D721Med (cell line): ENCODE measurements around the gene HSD17B10.
A peak's percentile ranks its signal among the peaks of the same experiment; 100 is the strongest.

Source experiments
- DNase-seq: peaks from one replicate; pipeline ENCODE4 v3.0.0; 2011; ENCODE audit warnings: low spot score; ENCODE audit not compliant: insufficient read length
- FAIRE-seq: peaks from 2 replicates; lab custom pipeline; 2011; peaks lifted over from hg19 to GRCh38; lab: Jason Lieb, UNC
- TF ChIP-seq, protein P1 (sequence below): IDR thresholded peaks from 2 replicates; pipeline ENCODE4 v1.5.1; 2012; ENCODE audit warnings: mild to moderate bottlenecking, control low read depth; ENCODE audit not compliant: insufficient read depth; ENCODE audit errors: missing control alignments

HSD17B10 gene

GRCh38 chrX:53433651-53434639, at the start of gene HSD17B10:
HSD17B10 (minus strand) TSS chrX:53434370; CDS start chrX:53434345, 25 bp downstream.
- TF ChIP-seq, protein P1, sequence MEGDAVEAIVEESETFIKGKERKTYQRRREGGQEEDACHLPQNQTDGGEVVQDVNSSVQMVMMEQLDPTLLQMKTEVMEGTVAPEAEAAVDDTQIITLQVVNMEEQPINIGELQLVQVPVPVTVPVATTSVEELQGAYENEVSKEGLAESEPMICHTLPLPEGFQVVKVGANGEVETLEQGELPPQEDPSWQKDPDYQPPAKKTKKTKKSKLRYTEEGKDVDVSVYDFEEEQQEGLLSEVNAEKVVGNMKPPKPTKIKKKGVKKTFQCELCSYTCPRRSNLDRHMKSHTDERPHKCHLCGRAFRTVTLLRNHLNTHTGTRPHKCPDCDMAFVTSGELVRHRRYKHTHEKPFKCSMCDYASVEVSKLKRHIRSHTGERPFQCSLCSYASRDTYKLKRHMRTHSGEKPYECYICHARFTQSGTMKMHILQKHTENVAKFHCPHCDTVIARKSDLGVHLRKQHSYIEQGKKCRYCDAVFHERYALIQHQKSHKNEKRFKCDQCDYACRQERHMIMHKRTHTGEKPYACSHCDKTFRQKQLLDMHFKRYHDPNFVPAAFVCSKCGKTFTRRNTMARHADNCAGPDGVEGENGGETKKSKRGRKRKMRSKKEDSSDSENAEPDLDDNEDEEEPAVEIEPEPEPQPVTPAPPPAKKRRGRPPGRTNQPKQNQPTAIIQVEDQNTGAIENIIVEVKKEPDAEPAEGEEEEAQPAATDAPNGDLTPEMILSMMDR = no peak
- peak; percentile 35 for FAIRE-seq
- peak; percentile 72 for DNase-seq

DNA sequence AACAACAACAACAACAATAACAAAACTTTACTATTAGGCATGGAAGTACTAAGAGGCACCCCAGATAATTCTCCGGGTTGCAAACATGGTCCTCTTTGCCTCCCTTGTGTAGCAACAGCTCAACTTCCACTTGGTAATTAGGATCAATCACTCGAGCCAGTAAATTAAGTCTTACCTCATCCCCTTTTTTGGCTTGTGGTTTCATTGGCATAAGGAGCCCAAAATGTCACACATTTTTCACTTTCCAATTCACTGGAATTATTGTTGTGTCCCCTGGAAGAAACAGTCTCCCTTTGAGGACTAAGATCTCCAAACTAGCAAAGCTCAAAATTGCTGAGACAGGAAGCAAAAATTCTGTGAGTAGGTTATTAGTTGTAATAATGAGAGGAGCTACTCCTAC, 49.2 kb upstream of the HSD17B10 start:
- DNase-seq (no peak), FAIRE-seq (no peak)
- TF ChIP-seq, protein P1 = no peak

- no peak for FAIRE-seq
- DNase-seq = peak; percentile 21
- TF ChIP-seq, protein P1 = peak; percentile 54
Observed at GRCh38 chrX:53481816-53482465, 47.8 kb upstream of the HSD17B10 start.

DNA sequence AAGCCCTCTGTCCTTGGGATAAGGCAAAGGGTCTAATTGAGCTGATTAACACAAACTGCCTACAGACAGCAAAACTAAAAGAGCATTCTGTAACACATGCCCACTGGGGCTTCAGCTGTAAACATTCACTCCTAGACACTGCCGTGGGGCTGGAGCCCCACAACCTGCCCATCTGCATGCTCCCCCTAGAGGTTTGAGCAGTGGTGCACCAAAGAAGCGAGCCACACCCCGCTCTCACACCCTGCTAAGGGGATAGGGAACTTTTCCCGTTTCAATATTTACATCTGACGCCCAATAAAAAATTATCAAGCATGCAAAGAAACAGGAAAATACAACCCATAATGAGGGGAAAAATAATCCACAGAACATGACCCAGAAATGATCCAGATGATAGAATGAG, 46.9 kb upstream of the HSD17B10 start:
- TF ChIP-seq, protein P1 = no peak
- FAIRE-seq = no peak
- DNase-seq = no peak

DNA sequence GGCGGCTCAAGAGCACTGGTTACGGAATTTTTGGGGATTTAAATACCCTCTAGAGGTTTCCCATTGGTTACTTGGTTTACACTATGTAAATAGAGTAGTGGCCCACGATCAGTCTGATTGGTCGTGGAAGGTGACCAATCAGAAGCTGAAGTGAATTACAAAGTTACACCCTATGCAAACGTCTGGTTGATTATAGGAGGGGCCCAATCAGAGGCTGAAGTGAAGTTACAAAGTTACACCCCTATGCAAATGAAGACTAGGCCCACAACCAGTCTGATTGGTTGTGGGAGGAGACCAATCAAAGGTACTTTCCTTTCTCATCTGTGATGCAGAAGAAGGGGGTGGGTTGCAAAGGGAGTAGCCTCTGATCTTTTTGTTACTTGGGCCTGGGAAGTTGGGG, 45.1 kb upstream of the HSD17B10 start:
- TF ChIP-seq, protein P1 = no peak
- FAIRE-seq (no peak), DNase-seq (no peak)

GRCh38 chrX:53476371-53476770, 42.2 kb upstream of the HSD17B10 start:
- TF ChIP-seq, protein P1 = no peak
- FAIRE-seq (no peak), DNase-seq (no peak)

DNA sequence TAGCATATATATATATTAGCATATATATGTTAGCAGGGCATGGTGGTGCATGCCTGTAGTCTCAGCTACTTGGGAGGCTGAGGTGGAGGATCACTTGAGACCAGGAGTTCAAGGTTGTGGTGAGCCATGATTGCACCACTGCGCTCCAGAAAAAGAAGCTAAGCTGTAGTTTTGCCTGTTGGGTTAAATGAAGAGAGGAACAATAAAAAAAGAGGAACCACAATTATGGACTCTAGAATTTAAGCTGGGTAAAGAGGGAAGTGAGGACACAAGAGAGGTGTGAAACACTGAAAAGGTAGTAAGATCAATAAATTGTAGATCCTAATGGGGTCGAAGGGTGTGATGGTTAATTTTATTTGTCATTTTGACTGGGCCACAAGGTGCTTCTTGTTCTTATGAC, 40.5 kb upstream of the HSD17B10 start:
- no peak for FAIRE-seq
- no peak for DNase-seq
- TF ChIP-seq, protein P1 = no peak
